GM23248 (cell line): ENCODE measurements around the gene CA12. TPM values are rescaled to one million over a fixed set of nuclear protein-coding genes. Genes with fewer than 3 reads are reported as not detected.
"Not testable (repeated sequence)": the region's sequence is repeated elsewhere in the genome, so short reads cannot be mapped to it uniquely, and the experiment has no call there.

Experiments
- DNase-seq: peaks from one replicate; pipeline ENCODE4 v3.0.0-alpha.2; 2015
- H2AFZ ChIP-seq: fragments of 200-600 bp; sonication (generic); 2 replicates; pipeline ENCODE4 v1.6.1; 2016; ENCODE audit warnings: antibody characterized with exemption
- H3F3A ChIP-seq: fragments of 200-600 bp; sonication (generic); 2 replicates; pipeline ENCODE4 v1.6.1; 2016; ENCODE audit warnings: mild to moderate bottlenecking, antibody characterized with exemption, mixed run types; ENCODE audit not compliant: insufficient read depth
- H3K27ac ChIP-seq: fragments of 200-600 bp; sonication (generic); 2 replicates; pipeline ENCODE4 v1.5.1; 2016; ENCODE audit warnings: mild to moderate bottlenecking
- H3K27me3 ChIP-seq: fragments of 200-600 bp; sonication (generic); replicated peaks from 2 replicates; pipeline ENCODE4 v1.6.1; 2016; ENCODE audit warnings: mild to moderate bottlenecking; ENCODE audit not compliant: insufficient read depth
- H3K36me3 ChIP-seq: fragments of 200-600 bp; sonication (generic); 2 replicates; pipeline ENCODE4 v1.6.1; 2016; ENCODE audit warnings: low read depth, mild to moderate bottlenecking
- H3K4me1 ChIP-seq: fragments of 200-600 bp; sonication (generic); 2 replicates; pipeline ENCODE4 v1.6.1; 2016; ENCODE audit warnings: mild to moderate bottlenecking; ENCODE audit not compliant: insufficient read depth
- H3K4me2 ChIP-seq: fragments of 200-600 bp; sonication (generic); one replicate; pipeline ENCODE4 v1.6.1; 2016; ENCODE audit warnings: mild to moderate bottlenecking; ENCODE audit not compliant: unreplicated experiment
- H3K4me3 ChIP-seq: fragments of 200-600 bp; sonication (generic); 2 replicates; pipeline ENCODE4 v1.5.1; 2016; ENCODE audit warnings: mild to moderate bottlenecking
- H3K79me2 ChIP-seq: fragments of 200-600 bp; sonication (generic); 2 replicates; pipeline ENCODE4 v1.6.1; 2016; ENCODE audit warnings: mild to moderate bottlenecking; ENCODE audit not compliant: insufficient read depth
- H3K9ac ChIP-seq: fragments of 200-600 bp; sonication (generic); 2 replicates; pipeline ENCODE4 v1.6.1; 2016; ENCODE audit warnings: mild to moderate bottlenecking
- H3K9me2 ChIP-seq: fragments of 200-600 bp; sonication (generic); 2 replicates; pipeline ENCODE4 v1.6.1; 2016; ENCODE audit warnings: mixed run types, mild to moderate bottlenecking, moderate library complexity; ENCODE audit not compliant: insufficient read depth
- H3K9me3 ChIP-seq: fragments of 200-600 bp; sonication (generic); one replicate; pipeline ENCODE4 v1.6.1; 2017; ENCODE audit warnings: low read depth
- H4K20me1 ChIP-seq: fragments of 200-600 bp; sonication (generic); 2 replicates; pipeline ENCODE4 v1.6.0; 2016; ENCODE audit not compliant: insufficient read depth
- EZH2 ChIP-seq: fragments of 200-600 bp; sonication (generic); IDR thresholded peaks from 2 replicates; pipeline ENCODE4 v1.6.1; 2018; ENCODE audit warnings: antibody characterized with exemption, mild to moderate bottlenecking; ENCODE audit not compliant: insufficient read depth, poor library complexity, severe bottlenecking
- EZH2phosphoT487 ChIP-seq: fragments of 200-600 bp; sonication (generic); IDR thresholded peaks from 2 replicates; pipeline ENCODE4 v1.6.1; 2018; ENCODE audit warnings: antibody characterized with exemption, moderate library complexity, mild to moderate bottlenecking, low read depth; ENCODE audit not compliant: insufficient read depth
- WGBS, 2 experiments: methylation state at CpG; one replicate each; pipeline ENCODE4 v1.1.6; 2015 to 2017; ENCODE audit warnings: low lambda C conversion rate in 2 of 2, low coverage in 1 of 2; ENCODE audit errors: missing lambda C conversion rate in 2 of 2; 5-methylcytosine and 5-hydroxymethylcytosine counted together
- in situ Hi-C: fragments of 300-500 bp; cut with MboI; formaldehyde crosslinking; loops from 2 replicates; pipeline ENCODE4 v1.15.0; 2020
- polyA plus RNA-seq: library from polyadenylated mRNA; unstranded; fragments of >200 nt; fragmentation: Nextera tagmentation; extraction: Ambion mirVana; gene quantifications from 2 replicates; pipeline ENCODE4 v1.2.1, GENCODE V29; 2016
- total RNA-seq: library from RNA; depleted of rRNA; stranded (reverse); fragments of >200 nt; shearing (Covaris generic); gene quantifications from 2 replicates; pipeline ENCODE4 v1.2.3, GENCODE V29; 2014

The CA12 gene
- total and polyA plus RNA-seq, 2 experiments from 2014 or later = 41.8 to 42.1 TPM

GRCh38 chr15:63417721-63418120 is 36.1 kb upstream of the CA12 start:
- Histone ChIP-seq H3K4me3 (no peak overlapping the region), H3K79me2 (no peaks in the 10 kb centered on the region), H3K9ac (no peak overlapping the region), H3K27ac (no peak overlapping the region), H2AFZ (no peak overlapping the region), H3K4me1 (no peaks in the 10 kb centered on the region), H3K4me2 (no peak overlapping the region), H3F3A (no peaks in the 10 kb centered on the region), H3K36me3 (no peaks in the 10 kb centered on the region), H4K20me1 (no peaks in the 10 kb centered on the region), H3K9me2 (no peaks in the 10 kb centered on the region), H3K27me3 (no peaks in the 10 kb centered on the region), H3K9me3 (no peaks in the 10 kb centered on the region)
- WGBS, 2 experiments = 83 to 88% methylated on average over 4 of the region's 4 CpGs
- in situ Hi-C loops = loop anchor here (25.0 kb wide), 2 partner anchors 255 to 630 kb away; partner anchors contain the start of gene RPS27L
- TF ChIP-seq EZH2 (no peak), EZH2phosphoT487 (no peak)
- no peak for DNase-seq

- not testable (repeated sequence) for H4K20me1 ChIP-seq, H3K27ac ChIP-seq, H3K4me1 ChIP-seq, H3K4me2 ChIP-seq, H3K9me2 ChIP-seq, H2AFZ ChIP-seq, H3K79me2 ChIP-seq, H3K9ac ChIP-seq, H3K36me3 ChIP-seq, DNase-seq, H3F3A ChIP-seq, H3K9me3 ChIP-seq, H3K27me3 ChIP-seq, H3K4me3 ChIP-seq
- in situ Hi-C loops = loop anchor here (25.0 kb wide), 2 partner anchors 255 to 630 kb away; partner anchors contain the start of gene RPS27L
- WGBS, 2 experiments = 92% methylated on average over 13 to 21 of the region's 21 CpGs
Observed at GRCh38 chr15:63417274-63417673, 35.6 kb upstream of the CA12 start.

GRCh38 chr15:63414474-63415120 is 33.0 kb upstream of the CA12 start:
- in situ Hi-C loops = loop anchor here (25.0 kb wide), 2 partner anchors 252 to 627 kb away; partner anchors contain the start of gene RPS27L
- Histone ChIP-seq H3K4me2 (no peak overlapping the region), H2AFZ (no peak overlapping the region), H3K4me1 (no peaks in the 10 kb centered on the region), H3K27me3 (no peaks in the 10 kb centered on the region), H3K79me2 (no peaks in the 10 kb centered on the region), H3K27ac (no peak overlapping the region), H3K4me3 (no peak overlapping the region), H3F3A (no peaks in the 10 kb centered on the region), H4K20me1 (no peaks in the 10 kb centered on the region), H3K9me3 (no peaks in the 10 kb centered on the region), H3K36me3 (no peaks in the 10 kb centered on the region), H3K9me2 (no peaks in the 10 kb centered on the region), H3K9ac (no peak overlapping the region)
- WGBS, 2 experiments = 83 to 85% methylated on average over 7 of the region's 7 CpGs
- TF ChIP-seq EZH2phosphoT487 = no peak
- TF ChIP-seq EZH2 = no peak
- DNase-seq = no peak

- in situ Hi-C loops = loop anchor here (25.0 kb wide), 2 partner anchors 250 to 625 kb away; partner anchors contain the start of gene RPS27L
- no peaks in the 10 kb centered on the region for H3K4me1 ChIP-seq
- H4K20me1 ChIP-seq = no peaks in the 10 kb centered on the region
- no peaks in the 10 kb centered on the region for H3K9me2 ChIP-seq
- no peaks in the 10 kb centered on the region for H3K36me3 ChIP-seq
- WGBS, 2 experiments = 87% methylated on average over 7 of the region's 7 CpGs
- H3K9me3 ChIP-seq = no peaks in the 10 kb centered on the region
- TF ChIP-seq EZH2 = no peak
- TF ChIP-seq EZH2phosphoT487 = no peak
- H3K27ac ChIP-seq = no peak overlapping the region
- no peak overlapping the region for H3K4me2 ChIP-seq
- no peaks in the 10 kb centered on the region for H3K27me3 ChIP-seq
- no peaks in the 10 kb centered on the region for H3F3A ChIP-seq
- H3K79me2 ChIP-seq = no peaks in the 10 kb centered on the region
- H3K4me3 ChIP-seq = no peak overlapping the region
- H2AFZ ChIP-seq = no peak overlapping the region
- H3K9ac ChIP-seq = no peak overlapping the region
- no peak for DNase-seq
Observed at GRCh38 chr15:63412551-63412950, 30.9 kb upstream of the CA12 start.

- H3K27me3 ChIP-seq = no peaks in the 10 kb centered on the region
- H3K9me2 ChIP-seq = no peaks in the 10 kb centered on the region
- H3K4me3 ChIP-seq = no peak overlapping the region
- no peak overlapping the region for H2AFZ ChIP-seq
- in situ Hi-C loops = loop anchor here (25.0 kb wide), 2 partner anchors 250 to 625 kb away; partner anchors contain the start of gene RPS27L
- no peak for DNase-seq
- no peaks in the 10 kb centered on the region for H3K36me3 ChIP-seq
- WGBS, 2 experiments = 68 to 72% methylated on average over 4 of the region's 4 CpGs
- no peaks in the 10 kb centered on the region for H3F3A ChIP-seq
- no peak overlapping the region for H3K4me2 ChIP-seq
- TF ChIP-seq EZH2phosphoT487 (no peak), EZH2 (no peak)
- no peak overlapping the region for H3K9ac ChIP-seq
- H3K9me3 ChIP-seq = no peaks in the 10 kb centered on the region
- H3K4me1 ChIP-seq = no peaks in the 10 kb centered on the region
- H3K79me2 ChIP-seq = no peaks in the 10 kb centered on the region
- H3K27ac ChIP-seq = no peak overlapping the region
- no peaks in the 10 kb centered on the region for H4K20me1 ChIP-seq
Observed at GRCh38 chr15:63411866-63412265, 30.2 kb upstream of the CA12 start.
